ENCODE results near the gene MXRA7. TPM values are rescaled to one million over a fixed set of nuclear protein-coding genes. Genes with fewer than 3 reads are reported as not detected.

MXRA7 gene
- total and polyA plus RNA-seq, 2 donors (not counting 3 experiments of a cell fraction or from before 2014, with no cell fraction given), result 49.5 to 95.8 TPM

- no peak for FAIRE-seq
- H3K79me2 ChIP-seq (ENCODE audit: control insufficient read depth, insufficient read depth, low read length), result peaks cover 61% of the 10 kb centered on the region
- no peak for TF ChIP-seq MYC (IDR thresholded peaks at IDR 0.05; ENCODE audit: low read depth, low read length)
- TF ChIP-seq CTCF (IDR thresholded peaks at IDR 0.05; ENCODE audit: extremely low read depth in 1 of 2, insufficient read depth in 1 of 2, low read depth in 1 of 2, low read length in 2 of 2), result peak; percentile 5 to 15
- TF ChIP-seq EZH2 (IDR thresholded peaks at IDR 0.05; ENCODE audit: borderline replicate concordance, low read depth, low read length, severe bottlenecking), result no peak
- DNase-seq (ENCODE audit: low read depth, low spot score), result no peak
- BruUV-seq (replicated peaks), result no TSS peak
- no peaks in the 10 kb centered on the region for H3K27me3 ChIP-seq (ENCODE audit: control insufficient read depth in 2 of 2, insufficient read depth in 2 of 2, low read length in 2 of 2)
- H3K4me1 ChIP-seq (ENCODE audit: control insufficient read depth, extremely low read depth, insufficient read depth, low read length), result peaks cover 22% of the 10 kb centered on the region
- ChIA-PET POLR2A (no interaction called here), CTCF (interaction anchor here (1.0 to 5.9 kb wide), 6 partner anchors 9 to 185 kb away, joined by 3 to 43 read pairs (median 6); no protein-coding TSS in a partner anchor)
- no peak overlapping the region for H2AFZ ChIP-seq (ENCODE audit: low read depth, low read length)
- no peak overlapping the region for H3K9ac ChIP-seq (replicated peaks; ENCODE audit: extremely low read depth, insufficient read depth, low read length)
- no peaks in the 10 kb centered on the region for H3K36me3 ChIP-seq (ENCODE audit: control insufficient read depth in 2 of 2, extremely low read depth in 1 of 2, insufficient read depth in 2 of 2, low read length in 2 of 2)
- dilution Hi-C loops (cut with MboI; ENCODE audit: extremely low pct_ligation_motif_present, low sequenced_read_pairs), result no loop called here
- intact Hi-C loops (cut with micrococcal nuclease), result no loop called here
- no peaks in the 10 kb centered on the region for H4K20me1 ChIP-seq (replicated peaks; ENCODE audit: control insufficient read depth, extremely low read depth, insufficient read depth, low read length)
- H3K4me2 ChIP-seq (ENCODE audit: insufficient read depth, low read length), result no peak overlapping the region
- no peaks in the 10 kb centered on the region for H3K9me3 ChIP-seq (replicated peaks; ENCODE audit: control insufficient read depth, insufficient read depth, low read length)
- H3K9me1 ChIP-seq (replicated peaks; ENCODE audit: control insufficient read depth, extremely low read depth, insufficient read depth, low read length), result no peaks in the 10 kb centered on the region
- no peak overlapping the region for H3K27ac ChIP-seq (ENCODE audit: insufficient read depth, low read depth, low read length)
- no peak overlapping the region for H3K4me3 ChIP-seq (replicated peaks in 1 of 3; ENCODE audit: insufficient read depth in 1 of 3, low read depth in 1 of 3, low read length in 3 of 3)
These were observed 2.6 kb downstream of the MXRA7 start for GRCh38 chr17:76707985-76708807.

- H3K9me3 ChIP-seq (replicated peaks; ENCODE audit: control insufficient read depth, insufficient read depth, low read length), result no peaks in the 10 kb centered on the region
- H3K79me2 ChIP-seq (ENCODE audit: control insufficient read depth, insufficient read depth, low read length), result peaks cover 69% of the 10 kb centered on the region
- no peak for TF ChIP-seq GATA2 (IDR thresholded peaks at IDR 0.05; ENCODE audit: insufficient read depth, insufficient read length, low read depth, low read length)
- TF ChIP-seq POLR2A (IDR thresholded peaks at IDR 0.05; ENCODE audit: low read depth, low read length), result no peak
- TF ChIP-seq JUN (IDR thresholded peaks at IDR 0.05; ENCODE audit: borderline replicate concordance, insufficient read depth, insufficient read length, low read depth), result no peak
- no peak for TF ChIP-seq MAX (IDR thresholded peaks at IDR 0.05; ENCODE audit: insufficient read depth, insufficient read length)
- TF ChIP-seq FOS (IDR thresholded peaks at IDR 0.05; ENCODE audit: borderline replicate concordance, insufficient read depth, low read length), result no peak
- no peak for TF ChIP-seq EZH2 (IDR thresholded peaks at IDR 0.05; ENCODE audit: borderline replicate concordance, low read depth, low read length, severe bottlenecking)
- no peak for TF ChIP-seq CTCF (IDR thresholded peaks at IDR 0.05; ENCODE audit: extremely low read depth in 1 of 2, insufficient read depth in 1 of 2, low read depth in 1 of 2, low read length in 2 of 2)
- no peak for TF ChIP-seq POLR2AphosphoS5 (IDR thresholded peaks at IDR 0.05; ENCODE audit: insufficient read depth, low read depth, low read length)
- TF ChIP-seq MYC (IDR thresholded peaks at IDR 0.05; ENCODE audit: low read depth, low read length), result no peak
- FAIRE-seq (no peak), DNase-seq (ENCODE audit: low read depth, low spot score) (no peak)
- no peaks in the 10 kb centered on the region for H3K36me3 ChIP-seq (ENCODE audit: control insufficient read depth in 2 of 2, extremely low read depth in 1 of 2, insufficient read depth in 2 of 2, low read length in 2 of 2)
- no TSS peak for BruUV-seq (replicated peaks)
- H3K4me3 ChIP-seq (replicated peaks in 1 of 3; ENCODE audit: insufficient read depth in 1 of 3, low read depth in 1 of 3, low read length in 3 of 3), result no peak overlapping the region
- no peak overlapping the region for H3K4me2 ChIP-seq (ENCODE audit: insufficient read depth, low read length)
- dilution Hi-C loops (cut with MboI; ENCODE audit: extremely low pct_ligation_motif_present, low sequenced_read_pairs), result no loop called here
- ChIA-PET CTCF (interaction anchor here (5.9 kb wide), 1 partner anchor 25 kb away, joined by 43 read pairs; no protein-coding TSS in a partner anchor), POLR2A (no interaction called here)
- no peaks in the 10 kb centered on the region for H3K9me1 ChIP-seq (replicated peaks; ENCODE audit: control insufficient read depth, extremely low read depth, insufficient read depth, low read length)
- H3K27ac ChIP-seq (ENCODE audit: insufficient read depth, low read depth, low read length), result no peak overlapping the region
- no peaks in the 10 kb centered on the region for H3K27me3 ChIP-seq (ENCODE audit: control insufficient read depth in 2 of 2, insufficient read depth in 2 of 2, low read length in 2 of 2)
- H3K9ac ChIP-seq (replicated peaks; ENCODE audit: extremely low read depth, insufficient read depth, low read length), result no peak overlapping the region
- H2AFZ ChIP-seq (ENCODE audit: low read depth, low read length), result no peak overlapping the region
- peaks cover 20% of the 10 kb centered on the region for H3K4me1 ChIP-seq (ENCODE audit: control insufficient read depth, extremely low read depth, insufficient read depth, low read length)
- intact Hi-C loops (cut with micrococcal nuclease), result no loop called here
- H4K20me1 ChIP-seq (replicated peaks; ENCODE audit: control insufficient read depth, extremely low read depth, insufficient read depth, low read length), result no peaks in the 10 kb centered on the region
These were observed 3.9 kb downstream of the MXRA7 start for GRCh38 chr17:76706817-76707216.
